GM08714 (cell line): ENCODE results near the gene ERI3.

ENCODE experiments used
- H3K4me3 ChIP-seq: fragments of 200-500 bp; sonication (Bioruptor generic); 2 replicates; pipeline ENCODE4 v1.5.1; 2014; ENCODE audit warnings: mild to moderate bottlenecking, low read length, inconsistent platforms
- ZNF274 ChIP-seq: IDR thresholded peaks from 2 replicates; pipeline ENCODE4 v1.6.1; 2012; ENCODE audit warnings: mild to moderate bottlenecking, low read depth, low read length

The ERI3 gene

DNA sequence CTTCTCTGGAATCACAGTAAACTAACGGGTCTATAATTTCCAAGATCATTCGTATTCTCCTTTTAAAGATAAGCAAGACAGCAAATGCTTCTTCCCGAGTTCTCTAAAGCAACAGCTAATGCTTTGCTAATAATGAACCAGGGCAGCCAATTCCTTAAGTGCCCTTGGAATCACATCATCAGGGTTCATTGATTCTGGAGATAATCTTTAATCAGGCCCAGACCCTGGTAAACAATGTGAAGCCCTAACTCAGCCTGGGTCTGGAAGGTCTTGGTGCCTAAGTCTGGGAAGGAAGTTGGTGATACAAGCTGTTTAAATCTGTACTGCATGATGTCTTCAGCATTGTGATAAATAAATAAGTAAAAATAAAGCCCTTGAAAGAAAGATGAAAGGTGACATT lies 18.4 kb downstream of the ERI3 start:
- no peak for TF ChIP-seq ZNF274

DNA sequence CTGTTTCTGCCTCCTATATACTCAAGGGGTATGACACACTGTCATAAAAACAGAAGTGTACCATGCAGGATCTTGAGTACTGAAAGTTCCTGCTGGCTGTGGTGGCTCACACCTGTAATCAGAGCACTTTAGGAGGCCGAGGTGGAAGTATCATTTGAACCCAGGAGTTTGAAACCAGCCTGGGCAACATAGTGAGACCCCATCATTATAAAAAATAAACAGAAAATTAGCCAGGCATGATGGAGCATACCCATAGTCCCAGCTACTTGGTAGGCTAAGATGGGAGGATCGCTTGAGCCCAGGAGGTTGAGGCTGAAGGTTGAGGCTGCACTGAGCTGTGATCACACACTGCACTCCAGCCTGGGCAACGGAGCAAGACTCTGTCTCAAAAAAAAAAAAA lies 20.1 kb downstream of the ERI3 start:
- no peak for TF ChIP-seq ZNF274
- H3K4me3 ChIP-seq: no peak overlapping the region

More for the DNA sequence above, 18.4 kb downstream of the ERI3 start:
- H3K4me3 ChIP-seq: no peak overlapping the region

- TF ChIP-seq ZNF274: no peak
- no peak overlapping the region for H3K4me3 ChIP-seq
Observed at GRCh38 chr1:44333376-44333775, 21.7 kb downstream of the ERI3 start.

DNA sequence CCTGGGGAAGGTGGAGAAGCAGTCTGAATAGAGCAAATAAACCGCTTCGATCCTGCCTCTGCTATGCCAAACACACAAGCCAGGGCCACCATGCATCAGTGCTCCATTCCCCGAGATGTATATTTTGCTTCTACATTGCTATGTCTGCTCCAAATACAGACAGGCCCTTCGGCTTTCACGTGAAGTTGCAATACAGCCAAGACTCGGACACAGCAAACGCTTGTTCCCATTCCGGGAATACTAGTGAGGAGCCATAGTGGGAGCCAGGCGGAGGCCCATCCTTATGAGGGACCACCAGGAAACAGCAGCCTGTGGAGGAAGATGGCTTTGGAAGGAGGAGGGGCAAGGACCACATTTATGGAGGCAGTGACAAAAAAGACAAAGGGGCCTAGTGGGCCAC lies 22.6 kb downstream of the ERI3 start:
- no peak overlapping the region for H3K4me3 ChIP-seq
- no peak for TF ChIP-seq ZNF274

GRCh38 chr1:44330935-44331334 lies 24.1 kb downstream of the ERI3 start:
- no peak for TF ChIP-seq ZNF274
- H3K4me3 ChIP-seq: no peak overlapping the region

GRCh38 chr1:44328671-44329416 lies 26.2 kb downstream of the ERI3 start:
- no peak overlapping the region for H3K4me3 ChIP-seq
- no peak for TF ChIP-seq ZNF274

DNA sequence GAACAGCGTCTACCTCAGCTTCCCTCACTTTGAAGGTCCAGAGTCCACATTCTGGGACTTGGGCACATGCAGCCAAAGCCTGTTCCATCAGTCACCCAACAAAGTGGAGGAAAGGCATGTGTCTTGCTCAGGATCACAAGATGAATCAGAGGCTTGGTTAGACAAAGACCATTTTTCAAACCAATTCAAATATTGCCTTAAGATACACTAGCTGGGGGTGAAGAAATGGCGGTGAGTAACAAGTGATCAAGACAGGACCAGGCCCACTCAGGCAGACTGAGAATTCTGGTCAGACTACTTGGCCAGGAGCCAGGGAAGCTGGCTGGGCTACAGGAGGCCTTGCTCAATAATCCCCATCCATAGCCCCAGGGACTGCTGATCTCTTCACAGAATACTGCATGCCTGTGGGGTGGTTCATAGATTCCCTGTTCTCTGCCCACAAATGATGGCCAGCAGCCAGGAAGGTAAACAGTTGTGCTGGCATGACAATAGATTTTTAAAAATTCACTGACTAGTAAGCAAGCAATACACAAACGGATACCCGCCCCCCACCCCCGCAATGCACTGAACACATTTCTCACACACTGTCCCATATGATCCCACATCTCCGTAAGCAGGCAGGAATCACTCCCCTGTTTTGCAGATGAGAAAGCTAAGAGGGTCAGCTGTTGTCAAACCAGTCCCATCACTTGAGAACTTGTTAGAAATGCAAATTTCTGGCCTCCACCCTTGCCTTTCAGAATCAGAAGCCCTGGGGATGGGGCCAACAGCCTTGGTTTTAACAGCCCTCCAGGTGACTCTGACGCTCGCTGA lies 27.2 kb downstream of the ERI3 start:
- H3K4me3 ChIP-seq: no peak overlapping the region
- TF ChIP-seq ZNF274: no peak

DNA sequence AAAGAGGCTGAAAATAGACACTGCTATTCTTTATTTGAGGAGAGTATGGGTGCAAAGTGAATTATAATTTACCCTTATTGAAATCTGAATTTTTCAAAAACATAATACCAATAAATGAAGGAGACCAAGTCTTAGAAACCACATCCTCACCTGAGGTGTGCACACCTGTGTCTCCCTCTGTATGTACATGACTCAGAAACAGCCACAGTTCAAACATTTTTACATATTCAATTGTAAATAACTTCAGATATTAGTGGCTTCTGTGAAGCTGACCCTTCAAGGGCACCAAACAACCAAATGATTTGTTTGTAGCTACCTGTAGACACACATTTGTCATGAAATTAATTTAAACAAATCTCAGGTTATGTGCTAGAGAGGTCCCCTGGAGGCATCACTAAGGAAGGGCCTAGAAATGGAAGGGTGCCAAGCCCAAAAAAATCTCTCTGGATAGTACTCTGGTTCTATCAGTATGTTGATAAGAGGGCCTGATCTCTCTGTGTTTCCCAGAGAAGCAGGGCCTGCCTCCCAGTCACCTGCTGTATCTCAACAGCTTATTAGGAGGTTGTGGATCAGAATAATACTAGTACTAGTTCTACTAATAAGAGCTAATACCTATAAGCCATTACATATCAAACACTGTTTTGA lies 28.1 kb downstream of the ERI3 start:
- H3K4me3 ChIP-seq: no peak overlapping the region
- no peak for TF ChIP-seq ZNF274

- no peak overlapping the region for H3K4me3 ChIP-seq
- no peak for TF ChIP-seq ZNF274
Observed at GRCh38 chr1:44326024-44326701, 28.9 kb downstream of the ERI3 start.

DNA sequence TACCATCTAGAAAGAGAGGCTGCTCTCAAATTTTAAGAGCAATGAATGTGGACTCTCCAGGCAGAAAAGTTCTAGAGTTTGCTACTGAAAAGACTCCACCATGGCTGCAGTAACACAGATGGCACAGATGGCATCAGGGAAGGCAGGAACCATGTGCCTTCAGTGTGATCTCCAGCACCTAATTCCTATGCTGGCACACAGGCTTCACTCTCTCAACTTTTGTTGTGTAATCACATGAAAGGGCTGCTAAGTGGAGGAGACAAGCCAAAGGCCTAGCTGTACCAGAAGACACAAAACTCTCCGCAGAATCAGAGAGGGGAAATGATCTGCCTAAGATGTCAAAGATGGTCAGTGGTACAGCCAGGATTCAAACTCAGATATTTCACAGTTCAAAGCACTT lies 31.1 kb downstream of the ERI3 start:
- H3K4me3 ChIP-seq: no peak overlapping the region
- no peak for TF ChIP-seq ZNF274

DNA sequence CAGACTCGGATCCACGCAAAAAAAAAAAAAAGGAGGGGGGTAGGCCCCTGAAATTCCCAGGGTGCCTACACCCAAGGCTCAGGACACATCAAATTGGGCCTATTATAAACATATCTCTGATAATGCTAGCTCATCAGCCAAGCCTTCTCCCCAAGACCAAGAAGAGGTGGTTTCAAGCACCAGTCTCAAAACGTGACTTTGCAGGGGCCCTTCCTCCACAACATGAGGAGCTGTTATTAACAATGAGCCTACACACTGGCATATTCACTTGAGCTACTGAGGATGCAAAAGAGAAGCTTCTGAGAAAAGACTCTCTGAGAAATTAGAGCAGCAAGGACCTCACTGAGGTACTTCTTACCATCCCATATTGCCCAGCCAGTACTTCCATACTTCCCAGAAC lies 32.7 kb downstream of the ERI3 start:
- no peak overlapping the region for H3K4me3 ChIP-seq
- no peak for TF ChIP-seq ZNF274

GRCh38 chr1:44321466-44321865 lies 33.6 kb downstream of the ERI3 start:
- no peak overlapping the region for H3K4me3 ChIP-seq
- no peak for TF ChIP-seq ZNF274

DNA sequence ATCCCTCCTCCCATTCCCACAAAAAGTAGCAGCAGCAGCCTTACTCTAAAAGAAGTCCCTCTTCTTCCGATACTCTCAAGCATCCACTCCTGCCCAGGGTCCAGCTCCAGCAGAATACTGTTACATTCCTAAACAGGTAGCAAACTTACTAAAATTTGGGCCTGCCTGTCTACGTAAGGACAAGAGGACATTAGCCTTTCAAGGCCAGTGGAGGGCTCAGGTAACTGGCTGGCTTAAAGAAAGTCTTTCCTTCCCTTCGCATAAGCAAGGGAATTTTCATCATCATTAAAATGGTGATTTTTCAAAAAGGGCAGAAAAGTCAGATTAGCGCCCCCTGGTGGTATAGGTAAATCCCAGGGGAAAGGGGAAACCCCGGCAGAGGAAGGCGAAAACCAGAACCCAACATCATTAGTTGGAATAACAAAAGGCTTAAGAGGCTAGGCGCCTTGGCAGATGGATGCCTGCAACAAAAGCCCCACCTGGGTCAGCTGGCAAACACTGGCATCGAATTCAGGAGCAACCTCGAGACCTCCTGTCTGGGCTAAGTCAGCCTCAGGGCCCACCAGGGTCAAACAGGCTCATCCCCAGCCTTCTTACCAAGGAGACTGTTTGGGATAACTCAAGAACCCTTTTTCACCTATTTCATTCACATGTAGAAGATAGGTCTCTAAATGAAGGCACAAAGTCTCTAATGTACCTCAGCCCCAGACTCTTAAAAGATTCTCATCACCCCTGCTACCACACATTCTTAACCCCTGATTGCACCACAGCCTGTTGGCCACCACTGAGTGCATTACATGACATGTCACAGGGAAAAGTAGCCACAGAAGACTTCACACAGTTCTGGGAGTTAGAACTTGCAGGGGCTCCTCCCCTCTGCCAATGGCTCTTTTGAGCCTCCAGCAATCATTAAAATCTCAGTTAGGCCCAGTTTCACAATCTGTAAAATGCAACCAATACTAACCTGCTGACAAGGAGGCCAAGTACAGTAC lies 36.7 kb downstream of the ERI3 start:
- no peak overlapping the region for H3K4me3 ChIP-seq
- TF ChIP-seq ZNF274: no peak
